Measurements from ENCODE around the gene PAX2. TPM values are rescaled to one million over a fixed set of nuclear protein-coding genes. Genes with fewer than 3 reads are reported as not detected.

Gene PAX2
- total RNA-seq, 1 experiment from 2014 or later, result 0.09 TPM

- TF ChIP-seq CTCF (IDR thresholded peaks at IDR 0.05), result no peak
- TF ChIP-seq ETV6 (CRISPR knock-in tag; IDR thresholded peaks at IDR 0.05), result no peak
- TF ChIP-seq CDX4 (CRISPR knock-in tag; IDR thresholded peaks at IDR 0.05; ENCODE audit: borderline replicate concordance), result no peak
- no peak for TF ChIP-seq ZNF121 (CRISPR knock-in tag; IDR thresholded peaks at IDR 0.05)
Measured at GRCh38 chr10:100725071-100725471, 20.3 kb upstream of the PAX2 start (continued).

- ChIA-PET CTCF (interaction anchor here (1.8 kb wide), 1 partner anchor 156 kb away, joined by 5 read pairs; no protein-coding TSS in a partner anchor), POLR2A (no interaction called here)
- H3K4me3 Mint-ChIP-seq, result no peak overlapping the region
- H3K9me3 Mint-ChIP-seq, result no peaks in the 10 kb centered on the region
- ATAC-seq (no peak), DNase-seq (ENCODE audit: low spot score) (no peak)
- peaks cover 27% of the 10 kb centered on the region for H3K4me1 Mint-ChIP-seq
- H3K36me3 Mint-ChIP-seq, result no peaks in the 10 kb centered on the region
- peaks cover 100% of the 10 kb centered on the region for H3K27me3 Mint-ChIP-seq (ENCODE audit: low read depth)
- no peak for TF ChIP-seq E2F5 (CRISPR knock-in tag; IDR thresholded peaks at IDR 0.05)
- no peak for TF ChIP-seq MAX (CRISPR knock-in tag; IDR thresholded peaks at IDR 0.05)
- TF ChIP-seq RORB (CRISPR knock-in tag; IDR thresholded peaks at IDR 0.05), result no peak
- TF ChIP-seq EMX1 (CRISPR knock-in tag; IDR thresholded peaks at IDR 0.05), result no peak
- no peak for TF ChIP-seq PREB (CRISPR knock-in tag; IDR thresholded peaks at IDR 0.05; ENCODE audit: borderline replicate concordance)
- no peak for TF ChIP-seq ZNF138 (CRISPR knock-in tag; conservative IDR thresholded peaks at IDR 0.05)
- TF ChIP-seq NFYB (CRISPR knock-in tag; conservative IDR thresholded peaks at IDR 0.05; ENCODE audit: low read depth), result no peak
- TF ChIP-seq ZNF423 (CRISPR knock-in tag; IDR thresholded peaks at IDR 0.05), result no peak
- no peak overlapping the region for H3K27ac Mint-ChIP-seq
Measured at GRCh38 chr10:100725869-100726426, 19.4 kb upstream of the PAX2 start.

GRCh38 chr10:100727808-100728207, 17.6 kb upstream of the PAX2 start:
- Mint-ChIP-seq H3K36me3 (no peaks in the 10 kb centered on the region), H3K4me3 (no peak overlapping the region), H3K9me3 (no peaks in the 10 kb centered on the region), H3K27me3 (ENCODE audit: low read depth) (peaks cover 100% of the 10 kb centered on the region), H3K4me1 (peaks cover 43% of the 10 kb centered on the region), H3K27ac (no peak overlapping the region)
- no peak for DNase-seq (ENCODE audit: low spot score)
- no peak for TF ChIP-seq NR3C1 (CRISPR knock-in tag; conservative IDR thresholded peaks at IDR 0.05; ENCODE audit: low read depth)
- TF ChIP-seq FOXJ3 (CRISPR knock-in tag; IDR thresholded peaks at IDR 0.05; ENCODE audit: borderline replicate concordance), result no peak
- TF ChIP-seq ZNF416 (CRISPR knock-in tag; IDR thresholded peaks at IDR 0.05), result no peak
- TF ChIP-seq NFYB (CRISPR knock-in tag; conservative IDR thresholded peaks at IDR 0.05; ENCODE audit: low read depth), result no peak
- no peak for TF ChIP-seq STAT6 (CRISPR knock-in tag; conservative IDR thresholded peaks at IDR 0.05; ENCODE audit: low read depth)
- no peak for TF ChIP-seq ZNF423 (CRISPR knock-in tag; IDR thresholded peaks at IDR 0.05)
- TF ChIP-seq NR1H2 (CRISPR knock-in tag; IDR thresholded peaks at IDR 0.05), result no peak
- TF ChIP-seq GRHL2 (CRISPR knock-in tag; IDR thresholded peaks at IDR 0.05; ENCODE audit: insufficient replicate concordance, severe bottlenecking), result no peak
- no peak for TF ChIP-seq GTF2I (CRISPR knock-in tag; conservative IDR thresholded peaks at IDR 0.05)
- ChIA-PET CTCF (interaction anchor here (1.1 to 2.8 kb wide), 5 partner anchors 13 to 151 kb away, joined by 4 to 22 read pairs (median 12); no protein-coding TSS in a partner anchor), POLR2A (no interaction called here)
- no peak for ATAC-seq

Measured in WTC11 (cell line).